SIG-M5 treated with dmso at 0.1 percent for 504 hours (cell line): ENCODE results near the gene CACNG1.

Experiments used
- DNase-seq: peaks from one replicate; lab custom pipeline; 2025; ENCODE audit not compliant: unreplicated experiment; lab: John Stamatoyannopoulos, UW

CACNG1 gene

DNA sequence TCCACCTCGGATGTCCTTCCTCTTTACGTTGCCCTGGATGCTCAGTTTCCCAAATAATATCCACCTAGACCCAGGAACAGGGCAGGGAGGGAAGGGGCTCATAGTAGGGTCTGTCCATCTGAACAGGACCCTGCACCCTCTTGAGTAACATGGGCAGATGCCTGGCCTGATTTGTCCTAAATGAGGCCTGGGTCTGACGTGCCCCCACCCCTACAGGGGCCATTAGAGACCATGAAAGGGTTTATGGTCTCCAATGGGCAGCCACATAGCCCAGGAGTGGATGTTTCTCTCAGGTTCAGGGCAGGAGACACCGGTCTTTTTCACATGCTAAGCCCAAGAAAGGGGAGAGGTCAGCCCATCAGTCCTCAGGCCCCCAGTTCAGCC is 6.8 kb downstream of the CACNG1 start:
- DNase-seq = no peak

DNA sequence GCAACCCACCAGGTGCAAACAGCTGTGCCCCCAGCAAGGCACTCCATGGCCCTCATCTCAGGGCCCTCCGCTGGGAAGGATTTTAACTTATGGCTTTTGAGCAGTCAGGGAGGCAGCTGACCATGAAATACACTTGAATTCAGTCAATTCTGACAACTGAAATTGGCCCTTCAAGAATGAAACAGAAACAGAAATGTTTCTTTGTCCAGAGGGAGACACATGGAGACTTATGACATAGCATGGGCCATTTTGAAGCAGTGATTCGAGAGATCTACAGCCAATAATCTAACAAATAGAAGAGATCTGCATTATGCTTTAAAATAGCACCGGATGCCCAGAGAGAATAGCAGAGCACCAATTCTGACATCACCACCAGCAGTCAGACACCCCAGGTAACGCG is 7.5 kb downstream of the CACNG1 start:
- DNase-seq = no peak

DNA sequence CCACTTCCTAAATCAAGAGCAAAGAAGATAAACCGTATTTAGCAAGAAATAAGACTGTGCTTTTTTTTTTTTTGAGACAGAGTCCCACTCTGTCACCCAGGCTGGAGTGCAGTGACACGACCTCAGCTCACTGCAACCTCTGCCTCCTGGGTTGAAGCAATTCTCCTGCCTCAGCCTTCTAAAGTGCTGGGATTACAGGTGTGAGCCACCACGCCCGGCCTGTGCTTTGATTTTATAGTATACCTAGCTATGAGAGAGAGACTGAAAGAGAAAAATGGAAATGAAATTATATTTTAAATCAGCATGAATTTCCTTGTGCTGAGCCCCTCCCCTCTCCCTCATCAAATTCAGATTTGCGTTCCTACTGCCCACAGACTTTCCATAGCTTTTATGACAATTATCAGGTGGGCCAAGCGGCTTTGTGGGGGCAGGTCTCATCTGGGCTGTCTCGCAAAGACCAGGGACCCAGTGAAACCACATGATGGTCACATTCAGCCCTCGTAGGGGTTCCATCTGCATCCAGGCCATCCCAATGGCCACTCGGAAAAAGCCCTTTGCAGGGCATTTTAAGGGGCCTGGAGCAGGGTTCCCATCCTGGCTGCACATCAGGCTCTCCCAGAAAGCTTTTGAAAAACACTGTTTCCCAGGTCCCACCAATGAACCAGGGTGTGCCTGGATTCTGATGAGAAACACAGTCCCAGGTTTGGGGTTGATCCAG is 8.5 kb downstream of the CACNG1 start:
- DNase-seq = no peak

DNA sequence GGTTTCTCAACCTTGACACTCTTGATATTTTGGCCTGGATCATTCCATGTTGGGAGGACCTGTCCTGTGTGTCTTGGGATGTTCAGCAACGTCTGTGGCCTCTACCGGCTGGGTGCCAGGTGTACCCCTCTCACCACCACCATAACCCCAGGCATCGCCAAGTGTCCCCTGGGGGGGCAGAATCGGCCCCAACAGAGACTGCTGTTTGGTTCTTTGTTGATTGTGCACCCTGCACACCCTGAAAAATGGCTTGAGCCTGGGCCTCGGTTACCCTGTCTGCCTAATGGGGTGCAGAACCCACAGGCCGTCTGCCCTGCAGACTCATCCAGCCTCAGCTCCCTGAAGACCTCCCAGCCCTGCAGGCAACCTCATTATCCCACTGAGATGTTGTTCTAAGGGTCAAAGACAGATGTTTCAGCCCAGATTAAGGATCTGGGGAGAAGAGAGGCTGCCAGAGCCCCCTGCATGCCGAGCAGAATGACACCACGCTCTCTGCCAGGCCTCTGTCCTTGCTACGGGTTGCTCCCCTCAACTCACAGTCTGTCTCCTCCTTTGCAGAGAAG is 9.2 kb downstream of the CACNG1 start:
- DNase-seq = no peak

DNA sequence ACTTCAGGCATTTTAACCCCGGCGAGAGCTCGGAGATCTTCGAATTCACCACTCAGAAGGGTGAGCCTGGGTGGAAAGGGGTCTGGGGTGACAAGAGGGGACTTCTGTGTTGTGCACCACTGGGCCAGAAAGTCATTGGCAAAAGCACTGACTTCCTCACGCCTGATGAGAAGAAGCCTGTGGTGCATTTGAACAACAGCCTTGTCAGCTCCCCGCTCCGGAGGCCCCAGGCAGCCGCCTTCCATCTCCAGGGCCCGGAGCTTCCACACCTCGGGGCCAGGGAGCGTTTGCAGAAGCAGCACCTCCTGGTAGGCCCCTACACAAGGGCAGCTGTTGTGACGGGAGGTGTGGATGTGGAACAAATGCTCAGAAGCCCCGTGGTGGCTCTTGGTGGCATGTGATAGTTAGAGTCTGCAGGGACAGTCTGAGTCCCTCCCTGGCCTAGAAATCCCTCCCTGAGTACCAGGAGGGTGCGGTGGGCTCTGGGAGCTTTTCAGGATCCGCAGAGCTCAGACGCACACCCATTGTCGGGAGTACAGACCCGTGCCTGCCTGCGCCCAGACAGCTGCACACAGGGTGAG is 9.7 kb downstream of the CACNG1 start:
- no peak for DNase-seq

DNA sequence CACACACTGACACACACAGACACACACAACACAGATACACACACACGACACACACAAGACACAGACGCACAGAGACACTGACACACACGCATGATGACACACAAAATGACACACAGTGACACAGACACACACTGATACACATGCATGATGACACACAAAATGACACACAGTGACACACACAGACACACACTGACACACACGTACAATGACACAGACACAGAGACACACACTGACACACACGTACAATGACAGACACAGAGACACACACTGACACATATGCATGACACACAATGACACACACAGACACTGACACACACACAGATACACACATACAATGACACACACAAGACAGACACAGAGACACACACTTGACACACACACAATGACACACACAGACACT is 10.3 kb downstream of the CACNG1 start:
- DNase-seq = no peak

DNA sequence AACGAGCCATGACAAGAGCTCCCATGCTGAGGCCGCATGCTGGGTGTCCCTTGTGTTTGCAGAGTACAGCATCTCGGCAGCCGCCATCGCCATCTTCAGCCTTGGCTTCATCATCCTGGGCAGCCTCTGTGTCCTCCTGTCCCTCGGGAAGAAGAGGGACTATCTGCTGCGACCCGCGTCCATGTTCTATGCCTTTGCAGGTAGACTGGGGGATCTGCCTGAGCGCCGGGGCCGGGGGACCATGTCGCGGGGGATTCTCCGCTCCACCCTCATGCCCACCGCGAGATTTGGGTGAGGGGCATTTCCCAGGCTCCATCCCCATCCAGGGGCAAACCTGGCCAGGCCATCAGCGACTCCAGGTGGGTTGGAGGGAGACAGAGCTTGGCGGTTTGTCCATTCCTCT is 10.7 kb downstream of the CACNG1 start:
- DNase-seq = no peak

DNA sequence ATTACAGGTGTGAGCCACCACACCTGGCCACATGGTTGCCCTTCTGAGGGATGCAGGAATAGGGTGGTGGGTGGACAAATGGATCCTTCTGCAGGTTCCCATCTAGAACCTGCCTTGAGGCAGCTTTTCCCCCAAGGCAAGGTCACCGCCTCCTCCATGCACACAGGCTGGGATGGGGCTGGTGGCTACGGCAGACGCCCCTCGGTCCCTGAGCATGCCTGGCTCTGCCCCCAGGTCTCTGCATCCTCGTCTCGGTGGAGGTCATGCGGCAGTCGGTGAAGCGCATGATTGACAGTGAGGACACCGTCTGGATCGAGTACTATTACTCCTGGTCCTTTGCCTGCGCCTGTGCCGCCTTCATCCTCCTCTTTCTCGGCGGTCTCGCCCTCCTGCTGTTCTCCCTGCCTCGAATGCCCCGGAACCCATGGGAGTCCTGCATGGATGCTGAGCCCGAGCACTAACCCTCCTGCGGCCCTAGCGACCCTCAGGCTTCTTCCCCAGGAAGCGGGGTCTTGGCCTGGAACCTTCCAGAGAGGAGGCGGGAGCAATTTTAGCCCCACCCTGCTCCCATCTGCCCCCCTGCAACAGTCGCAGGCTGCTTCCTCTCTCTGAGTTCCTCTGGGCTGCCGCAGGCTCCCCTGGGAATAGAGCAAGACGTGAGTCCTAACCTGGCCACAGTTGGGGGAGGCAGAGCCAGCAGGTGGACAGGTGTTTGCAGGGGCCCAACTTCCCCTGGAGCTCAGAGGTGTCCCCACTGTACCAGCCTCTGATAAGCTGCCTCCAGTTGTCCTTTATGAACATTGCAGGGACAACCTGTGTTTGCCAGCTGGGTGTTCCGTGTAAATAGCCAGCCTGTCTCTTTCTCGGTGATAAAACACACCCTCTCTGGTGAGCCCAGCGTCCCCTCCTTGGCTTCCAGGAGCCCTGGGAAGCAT is 11.7 kb downstream of the CACNG1 start:
- no peak for DNase-seq

DNA sequence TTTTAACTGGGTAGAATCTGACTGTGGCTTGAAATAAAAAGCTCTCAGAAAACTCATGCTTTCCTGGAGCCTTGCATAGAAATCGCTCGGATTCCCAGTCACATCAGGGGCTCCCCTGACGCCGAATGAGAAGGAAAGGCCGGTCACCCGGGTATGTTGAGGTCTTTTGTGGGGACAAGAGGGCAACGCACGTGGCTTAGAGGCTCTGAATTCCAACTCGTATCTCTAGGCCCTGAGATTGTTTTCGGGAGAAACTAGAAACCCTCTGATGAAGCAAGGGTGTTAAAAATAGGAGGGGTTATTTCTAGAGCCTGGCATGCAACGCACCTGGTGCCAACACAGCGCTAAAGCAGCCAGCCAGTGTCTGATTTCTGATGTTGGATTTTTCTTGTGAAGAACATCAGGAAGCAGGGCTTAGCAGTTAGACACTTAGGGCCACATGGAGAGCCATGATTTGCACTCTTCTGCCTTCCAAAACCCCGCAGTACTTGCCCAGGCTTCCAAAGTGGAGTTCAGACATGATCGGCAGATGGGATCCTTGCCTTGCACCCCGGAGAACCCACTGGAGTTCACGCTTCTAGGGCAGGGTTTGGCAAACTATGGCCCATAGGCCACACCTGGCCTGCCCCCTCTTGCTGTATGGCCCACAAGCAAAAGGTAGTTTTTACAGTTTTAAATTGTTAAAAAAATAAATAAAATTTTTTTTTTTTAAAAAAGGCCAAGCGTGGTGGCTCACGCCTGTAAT is 12.6 kb downstream of the CACNG1 start:
- no peak for DNase-seq

DNA sequence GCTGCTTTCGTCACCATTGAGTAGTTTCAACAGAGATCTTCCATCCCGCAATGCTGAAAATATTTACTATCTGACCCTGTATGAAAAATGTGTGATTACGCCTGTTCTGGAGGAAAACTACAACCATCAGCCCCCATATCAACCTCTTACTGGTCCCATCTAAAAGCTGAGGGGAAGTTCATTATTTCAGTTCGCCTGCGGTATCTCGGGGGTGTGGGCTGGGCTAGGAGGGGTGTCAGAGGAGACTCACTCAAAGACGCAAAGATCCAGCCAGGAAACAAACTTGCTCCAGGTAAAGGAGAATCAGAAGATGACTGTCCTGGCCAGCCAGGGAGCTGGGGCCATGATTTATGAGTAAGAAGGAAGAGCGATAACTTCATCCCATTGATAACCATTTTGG is 13.7 kb downstream of the CACNG1 start:
- no peak for DNase-seq

DNA sequence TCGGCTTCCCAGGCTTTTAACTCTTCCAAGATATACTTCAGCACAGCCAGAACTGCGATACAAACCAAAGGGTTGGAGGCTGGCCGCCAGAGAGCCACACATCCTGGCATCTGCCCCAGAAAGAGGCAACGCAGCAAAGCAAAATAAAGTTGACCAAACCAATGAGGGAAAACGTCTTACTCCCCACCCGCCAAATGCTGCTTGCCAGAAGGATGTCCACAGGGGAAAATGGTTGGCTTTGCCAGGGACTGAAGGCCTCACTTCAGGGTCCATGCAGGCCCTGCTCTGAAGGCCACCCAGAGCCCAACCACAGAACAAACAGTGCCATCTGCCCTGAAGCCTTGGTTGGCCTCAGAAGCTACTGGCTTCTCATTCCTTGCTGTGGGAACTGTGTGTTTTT is 15.0 kb downstream of the CACNG1 start:
- DNase-seq = no peak

DNA sequence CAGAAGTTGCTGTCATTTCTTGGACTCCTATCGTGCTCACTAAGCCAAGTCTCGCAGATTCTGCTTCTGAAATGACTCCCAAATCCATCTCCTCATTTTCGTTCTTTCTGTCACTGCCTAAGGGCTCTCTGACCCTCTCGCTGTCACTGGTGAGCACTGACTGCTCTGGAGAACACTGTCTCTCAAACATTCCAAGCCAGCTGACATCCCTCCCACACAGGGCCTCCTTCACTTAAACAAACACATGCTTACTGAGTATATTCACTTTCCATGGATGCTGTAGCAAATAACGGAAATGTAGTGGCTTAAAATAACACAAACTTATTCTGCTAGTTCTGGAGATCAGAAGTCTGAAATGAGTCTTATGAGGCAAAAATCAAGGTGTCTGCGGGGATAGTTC is 18.8 kb downstream of the CACNG1 start:
- no peak for DNase-seq

DNA sequence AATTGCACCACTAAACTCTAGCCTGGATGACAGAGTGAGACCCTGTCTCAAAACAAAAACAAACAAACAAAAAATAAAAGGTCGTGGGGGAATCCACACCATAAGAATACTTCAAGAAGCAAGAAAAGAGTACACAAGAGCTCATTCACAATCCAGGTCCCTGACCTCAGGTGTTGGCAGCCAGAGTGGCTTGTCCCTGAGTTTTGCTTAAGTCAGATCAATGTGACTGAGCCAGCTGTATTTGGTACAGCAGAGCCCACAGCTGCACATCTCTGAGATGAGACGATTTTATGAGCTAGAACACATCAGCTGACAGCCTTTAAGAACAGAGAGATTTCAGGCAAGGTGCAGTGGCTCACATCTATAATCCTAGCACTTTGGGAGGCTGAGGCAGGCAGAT is 22.4 kb downstream of the CACNG1 start:
- no peak for DNase-seq

DNA sequence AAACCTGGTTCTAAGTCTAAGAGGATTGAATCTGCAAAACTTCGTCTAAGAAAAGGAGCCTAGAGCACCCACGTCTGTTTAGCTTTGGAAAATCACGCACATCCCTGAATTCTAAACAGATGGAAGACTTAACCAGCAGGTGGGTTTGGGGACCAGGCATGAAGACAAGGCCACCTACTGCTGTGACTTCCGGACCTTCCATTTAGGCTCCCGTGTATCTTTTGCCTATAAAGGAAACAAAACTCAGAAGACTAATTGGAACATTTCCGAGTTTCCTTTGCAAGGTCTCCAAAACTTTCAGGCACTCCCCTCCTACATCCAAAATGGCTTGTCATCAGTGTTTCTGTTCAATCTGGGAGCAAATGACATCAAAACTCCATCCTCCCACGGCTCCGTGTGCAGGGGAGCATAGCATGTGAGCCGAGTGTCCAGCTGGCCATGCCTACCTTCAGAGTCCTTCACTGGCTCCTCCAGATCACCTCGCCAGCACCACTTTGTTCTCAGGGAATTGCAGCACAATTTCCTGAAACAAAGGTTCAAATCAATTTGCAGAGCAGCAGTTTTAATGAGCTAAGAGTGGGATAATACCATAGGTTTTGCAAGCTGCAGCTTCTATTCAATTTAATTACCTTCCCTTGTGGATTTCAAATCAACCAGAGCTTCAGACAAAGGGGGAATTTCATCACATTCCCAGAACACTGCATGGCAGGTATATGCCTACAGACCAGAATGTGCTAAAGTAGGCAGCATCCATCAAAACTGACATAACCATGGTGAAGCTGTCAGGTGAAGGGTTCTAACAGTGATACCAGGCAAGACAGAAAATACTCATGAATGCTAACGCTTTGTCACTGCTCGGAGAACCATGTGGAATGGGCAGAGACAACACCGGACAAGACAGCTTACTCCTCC is 23.5 kb downstream of the CACNG1 start:
- DNase-seq = no peak

DNA sequence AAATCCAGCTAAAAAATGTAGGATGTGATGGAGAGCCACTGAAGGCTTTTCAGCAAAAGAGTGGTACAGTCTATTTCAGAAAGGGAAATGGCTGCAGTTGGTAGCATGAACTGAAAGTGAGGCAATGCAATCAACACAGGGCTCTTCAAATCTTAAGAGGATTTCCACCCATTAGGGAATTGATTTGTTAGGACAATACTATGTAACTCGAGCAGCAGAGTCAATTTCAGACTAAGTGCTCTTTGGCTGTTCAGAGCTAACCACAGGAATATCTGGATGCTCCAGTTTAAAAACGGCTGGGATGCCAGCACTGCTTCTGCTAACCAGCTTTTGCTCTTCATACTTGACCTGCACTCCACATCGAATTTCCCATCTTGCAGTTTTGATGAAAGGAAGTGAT is 24.6 kb downstream of the CACNG1 start:
- DNase-seq = no peak

DNA sequence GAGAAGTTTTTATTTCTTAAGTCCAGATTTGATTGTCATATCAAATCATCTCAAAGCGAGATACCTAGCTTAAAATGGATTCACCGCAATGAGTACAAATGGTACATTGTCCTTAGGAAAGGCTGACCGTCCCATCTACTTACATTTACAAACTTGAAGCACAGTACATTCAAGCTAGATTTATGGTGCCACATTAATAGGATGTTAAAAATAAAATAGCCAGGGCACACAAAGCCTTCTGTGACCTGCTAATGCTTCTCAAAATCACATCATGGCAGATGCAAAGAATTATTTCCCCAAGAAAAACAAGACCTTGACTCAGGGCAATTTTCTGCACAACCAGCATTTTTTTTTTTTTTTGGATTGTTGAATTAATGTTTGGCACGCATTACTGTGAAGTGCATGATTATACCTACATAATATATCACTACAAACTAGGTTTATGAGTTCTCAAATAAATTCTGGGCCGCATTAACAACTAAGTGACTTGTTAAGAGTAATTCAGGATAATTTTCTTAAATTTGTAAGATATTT is 25.3 kb downstream of the CACNG1 start:
- DNase-seq = no peak

DNA sequence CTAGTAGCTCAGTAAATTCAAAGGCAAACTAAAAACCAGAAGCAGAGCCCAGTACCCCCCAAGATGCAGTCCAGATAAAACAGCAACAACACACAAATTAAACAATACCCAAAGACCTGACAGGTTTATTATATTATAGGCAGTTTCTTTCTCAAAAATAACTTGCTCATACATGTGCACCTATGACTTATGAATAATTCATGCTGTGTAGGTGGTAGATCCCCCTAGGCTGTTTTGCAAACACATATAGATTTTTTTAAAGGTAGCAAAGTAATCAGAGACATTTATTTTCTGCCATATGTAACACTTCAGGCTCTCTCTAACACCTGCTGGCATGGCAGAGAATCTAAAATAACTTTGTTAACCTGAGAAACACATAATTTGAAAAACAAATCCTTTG is 27.2 kb downstream of the CACNG1 start:
- DNase-seq = no peak

DNA sequence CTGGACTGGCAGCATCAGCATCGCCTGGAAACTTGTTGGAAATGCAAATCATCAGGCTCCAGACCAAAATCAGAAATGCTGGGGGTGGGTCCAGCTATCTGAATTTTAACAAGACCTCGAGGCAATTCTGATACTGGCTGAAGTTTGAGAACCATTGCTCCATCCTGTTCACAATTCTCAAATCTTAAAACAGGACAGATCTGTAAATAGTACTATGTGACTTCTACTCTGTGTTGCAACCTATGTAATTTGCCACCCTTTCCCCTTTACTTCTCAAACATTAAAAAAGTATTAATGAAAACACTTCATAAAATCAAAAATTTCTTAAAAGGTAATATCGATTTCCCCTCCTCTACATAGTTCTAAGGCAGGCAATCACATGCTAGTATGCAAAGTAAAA is 28.5 kb downstream of the CACNG1 start:
- DNase-seq = no peak

DNA sequence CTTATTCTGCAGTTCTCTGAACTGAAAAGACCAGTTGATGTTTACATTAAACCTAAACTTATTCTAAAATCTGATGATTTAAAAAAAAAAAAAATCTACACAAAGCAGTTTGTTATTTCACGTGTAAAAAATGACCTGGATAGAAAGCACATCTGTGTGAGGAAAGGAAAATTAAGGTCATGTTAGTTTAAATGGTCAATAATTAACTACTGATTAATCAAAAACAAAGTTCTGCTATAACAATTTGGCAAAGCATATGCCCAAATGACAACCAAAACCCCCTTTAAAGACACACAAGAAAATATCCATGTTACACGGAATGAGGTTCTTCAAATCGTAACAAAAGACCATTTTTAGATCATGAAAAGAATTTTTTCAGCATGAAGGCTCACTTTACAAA is 30.4 kb downstream of the CACNG1 start:
- no peak for DNase-seq

DNA sequence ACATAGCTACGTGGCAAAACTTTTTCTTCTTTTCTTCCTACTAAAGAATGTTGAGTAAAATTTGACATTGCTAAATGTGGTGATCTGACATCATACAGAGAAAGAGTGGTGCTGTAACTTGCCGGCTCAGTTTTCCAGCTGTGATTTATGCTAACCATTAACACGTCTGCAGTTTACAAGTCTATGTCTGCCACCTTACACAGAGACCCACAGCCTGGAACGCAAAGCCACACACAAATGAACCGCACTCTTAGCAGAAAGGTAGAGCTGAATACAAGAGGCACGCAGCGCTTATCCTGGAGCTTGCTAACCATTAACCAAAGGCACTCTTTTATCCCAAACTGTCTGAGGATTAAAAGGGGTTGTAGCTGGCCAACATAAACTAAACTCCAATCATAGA is 31.9 kb downstream of the CACNG1 start:
- no peak for DNase-seq
